Fibroblast of peridontal ligament (primary cell): ENCODE data around the gene NANOGP8.
"Not testable (repeated sequence)": the region's sequence is repeated elsewhere in the genome, so short reads cannot be mapped to it uniquely, and the experiment has no call there.

Experiments used
- DNase-seq: peaks from one replicate; pipeline ENCODE4 v3.0.0-alpha.2; 2010; ENCODE audit errors: extremely low read depth

The NANOGP8 gene

DNA sequence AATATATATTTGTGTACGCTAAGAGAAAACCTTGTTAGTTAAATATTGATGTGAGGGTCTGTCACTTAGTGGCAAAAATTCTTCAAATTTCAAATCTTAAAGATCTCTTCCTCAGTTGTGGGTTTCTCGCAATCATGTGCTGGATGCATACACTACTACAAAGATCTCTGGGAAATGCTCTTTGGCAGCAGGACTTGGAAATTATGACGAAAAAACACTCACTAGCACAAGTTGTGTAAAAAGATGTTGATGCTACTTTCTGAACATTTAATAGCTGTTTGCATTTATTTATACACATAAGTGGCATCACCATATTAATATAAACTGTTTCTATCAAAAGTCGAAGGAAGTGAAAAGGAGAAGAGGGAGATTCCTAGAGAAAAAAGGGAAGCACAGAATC, 10.8 kb upstream of the NANOGP8 start:
- no peak for DNase-seq

DNA sequence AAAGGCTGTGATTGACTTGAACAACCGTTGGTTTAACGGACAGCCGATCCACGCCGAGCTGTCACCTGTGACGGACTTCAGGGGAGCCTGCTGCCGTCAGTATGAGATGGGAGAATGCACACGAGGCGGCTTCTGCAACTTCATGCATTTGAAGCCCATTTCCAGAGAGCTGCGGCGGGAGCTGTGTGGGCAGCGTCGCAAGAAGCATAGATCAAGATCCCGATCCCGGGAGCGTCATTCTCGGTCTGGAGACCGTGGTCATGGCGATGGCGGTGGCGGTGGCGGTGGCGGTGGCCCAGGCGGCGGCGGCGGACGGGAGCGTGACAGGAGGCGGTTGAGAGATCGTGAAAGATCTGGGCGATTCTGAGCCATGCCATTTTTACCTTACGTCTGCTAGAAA, 7.8 kb upstream of the NANOGP8 start:
- DNase-seq, result no peak

DNA sequence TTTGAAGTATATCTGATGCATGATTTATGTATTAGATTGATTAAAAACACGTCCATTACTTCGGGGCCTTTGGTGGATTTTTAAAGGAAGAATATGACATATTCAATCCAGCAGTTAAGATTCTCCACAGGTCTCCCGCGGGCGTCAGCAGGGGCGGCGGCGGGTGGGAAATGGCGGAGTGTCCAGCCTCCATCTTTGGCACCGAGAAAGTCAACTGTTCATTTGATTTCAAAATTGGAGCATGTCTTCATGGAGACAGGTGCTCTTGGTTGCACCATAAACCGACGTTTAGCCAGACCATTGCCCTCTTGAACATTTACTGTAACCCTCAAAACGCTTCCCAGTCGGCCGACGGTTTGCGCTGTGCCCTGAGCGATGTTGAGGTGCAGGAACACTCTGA, 7.2 kb upstream of the NANOGP8 start:
- no peak for DNase-seq

DNA sequence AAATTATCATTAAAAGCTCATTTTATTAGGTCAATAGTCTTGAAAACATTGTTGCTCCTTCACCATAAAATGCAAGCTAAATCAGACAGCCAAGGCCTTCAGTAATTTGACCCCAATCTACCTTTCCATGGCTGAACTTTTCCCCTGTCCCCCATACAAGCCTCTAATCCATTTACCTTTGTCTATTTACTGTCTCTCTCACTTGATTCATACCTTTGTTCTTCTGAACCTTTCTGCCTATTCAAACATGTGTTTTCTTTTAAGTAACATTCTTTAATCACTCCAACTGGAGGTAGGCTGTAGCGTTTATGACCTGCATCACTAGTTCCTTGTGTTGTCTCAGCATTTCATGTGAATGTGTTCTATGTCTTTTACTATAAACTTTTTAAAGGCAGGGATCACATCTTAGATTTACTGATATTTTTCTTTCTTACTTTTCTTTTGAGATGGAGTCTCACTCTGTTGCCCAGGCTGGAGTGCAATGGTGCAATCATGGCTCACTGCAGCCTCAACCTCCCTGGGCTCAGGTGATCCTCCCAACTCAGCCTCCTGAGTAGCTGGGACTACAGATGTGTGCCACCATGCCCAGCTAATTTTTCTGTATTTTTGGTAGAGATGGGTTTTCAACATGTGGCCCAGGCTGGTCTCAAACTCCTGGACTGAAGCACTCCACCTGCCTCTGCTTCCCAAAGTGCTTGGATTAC, 5.2 kb upstream of the NANOGP8 start:
- no peak for DNase-seq

DNA sequence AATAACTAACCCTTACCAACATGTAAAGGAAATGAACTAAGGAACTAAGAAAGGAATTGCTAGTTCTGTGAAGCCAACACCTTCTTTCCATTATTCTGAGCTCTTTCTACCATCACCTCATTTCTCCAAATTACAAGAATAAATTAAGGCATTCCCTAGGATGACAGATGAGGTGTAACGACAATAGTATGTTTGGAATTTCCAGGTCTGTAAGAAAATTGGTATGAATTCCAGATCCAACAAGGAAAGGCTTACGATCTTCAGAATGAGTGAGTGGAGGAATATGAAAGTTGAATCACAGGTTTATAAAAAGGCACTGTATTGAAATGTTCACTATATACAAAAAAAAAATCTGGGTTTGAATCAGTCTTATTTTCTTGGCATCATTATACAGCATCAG, 4.5 kb upstream of the NANOGP8 start:
- no peak for DNase-seq

DNA sequence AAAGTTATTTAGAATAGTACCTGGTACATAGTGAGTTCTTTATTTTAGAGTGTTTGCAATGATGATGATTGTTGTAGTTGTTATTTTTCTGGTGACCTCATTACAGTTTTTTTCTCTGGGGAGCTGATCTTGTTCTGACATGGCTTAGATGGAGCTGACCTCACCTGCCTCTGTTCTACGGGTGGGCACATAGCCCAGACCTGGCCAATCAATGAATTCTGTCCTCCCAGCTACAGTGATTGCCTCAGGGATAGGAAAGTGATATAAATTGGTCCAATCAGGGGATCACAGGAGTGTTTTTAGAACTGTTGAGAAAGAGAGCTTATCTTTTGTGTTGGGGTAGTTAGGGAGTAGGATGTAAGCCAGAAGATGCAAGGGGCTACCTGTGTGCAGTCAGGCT, 3.2 kb upstream of the NANOGP8 start:
- no peak for DNase-seq

DNA sequence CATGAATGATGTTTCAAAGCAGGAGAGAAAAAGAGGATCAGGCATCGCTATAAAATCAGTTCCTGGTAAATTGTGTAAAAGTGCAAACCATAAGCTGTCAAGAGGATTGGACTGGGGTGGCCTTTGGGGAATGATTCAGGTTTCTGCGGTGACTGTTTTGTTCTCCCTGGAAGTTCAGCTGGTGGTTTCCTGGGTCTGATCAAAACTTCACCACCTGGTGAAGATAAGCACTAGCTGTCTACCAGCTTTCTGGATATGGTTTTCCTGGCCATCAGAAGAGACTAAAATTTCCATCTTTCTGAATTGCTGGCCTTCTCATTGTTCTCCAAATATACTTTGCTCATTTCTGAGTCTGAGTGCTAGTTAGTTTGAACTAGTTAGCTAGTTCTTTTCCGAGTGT, 2.7 kb upstream of the NANOGP8 start:
- no peak for DNase-seq

DNA sequence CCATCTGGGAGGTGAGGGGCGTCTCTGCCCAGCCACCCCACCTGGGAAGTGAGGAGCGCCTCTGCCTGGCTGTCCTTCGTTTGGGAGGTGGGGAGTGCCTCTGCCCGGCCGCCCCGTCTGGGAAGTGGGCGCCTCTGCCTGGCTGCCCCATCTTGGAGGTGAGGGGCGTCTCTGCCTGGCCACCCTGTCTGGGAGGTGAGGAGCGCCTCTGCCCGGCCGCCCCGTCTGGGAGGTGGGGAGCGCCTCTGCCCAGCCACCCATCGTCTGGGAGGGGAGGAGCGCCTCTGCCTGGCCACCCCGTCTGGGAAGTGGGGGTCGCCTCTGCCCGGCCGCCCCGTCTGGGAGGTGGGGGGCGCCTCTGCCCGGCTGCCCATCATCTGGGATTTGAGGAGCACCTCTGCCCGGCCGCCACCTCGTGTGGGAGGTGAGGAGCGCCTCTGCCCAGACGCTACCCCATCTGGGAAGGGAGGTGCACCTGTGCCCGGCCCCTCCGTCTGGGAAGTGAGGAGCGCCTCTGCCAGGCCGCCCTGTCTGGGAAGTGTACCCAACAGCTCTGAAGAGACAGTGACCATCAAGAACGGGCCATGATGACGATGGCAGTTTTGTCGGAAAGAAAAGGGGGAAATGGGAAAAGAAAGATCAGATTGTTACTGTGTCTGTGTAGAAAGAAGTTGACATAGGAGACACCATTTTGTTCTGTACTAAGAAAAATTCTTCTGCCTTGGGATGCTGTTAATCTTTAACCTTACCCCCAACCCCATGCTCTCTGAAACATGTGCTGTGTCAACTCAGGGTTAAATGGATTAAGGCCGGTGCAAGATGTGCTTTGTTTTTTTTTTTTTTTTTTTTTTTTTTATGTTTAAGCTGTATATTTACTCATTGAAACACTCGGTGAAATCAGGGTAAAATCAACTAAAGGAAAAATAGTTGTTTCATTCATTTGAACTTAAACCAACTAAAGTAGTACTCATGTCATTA, 2.4 kb downstream of the NANOGP8 start:
- DNase-seq, result not testable (repeated sequence)

DNA sequence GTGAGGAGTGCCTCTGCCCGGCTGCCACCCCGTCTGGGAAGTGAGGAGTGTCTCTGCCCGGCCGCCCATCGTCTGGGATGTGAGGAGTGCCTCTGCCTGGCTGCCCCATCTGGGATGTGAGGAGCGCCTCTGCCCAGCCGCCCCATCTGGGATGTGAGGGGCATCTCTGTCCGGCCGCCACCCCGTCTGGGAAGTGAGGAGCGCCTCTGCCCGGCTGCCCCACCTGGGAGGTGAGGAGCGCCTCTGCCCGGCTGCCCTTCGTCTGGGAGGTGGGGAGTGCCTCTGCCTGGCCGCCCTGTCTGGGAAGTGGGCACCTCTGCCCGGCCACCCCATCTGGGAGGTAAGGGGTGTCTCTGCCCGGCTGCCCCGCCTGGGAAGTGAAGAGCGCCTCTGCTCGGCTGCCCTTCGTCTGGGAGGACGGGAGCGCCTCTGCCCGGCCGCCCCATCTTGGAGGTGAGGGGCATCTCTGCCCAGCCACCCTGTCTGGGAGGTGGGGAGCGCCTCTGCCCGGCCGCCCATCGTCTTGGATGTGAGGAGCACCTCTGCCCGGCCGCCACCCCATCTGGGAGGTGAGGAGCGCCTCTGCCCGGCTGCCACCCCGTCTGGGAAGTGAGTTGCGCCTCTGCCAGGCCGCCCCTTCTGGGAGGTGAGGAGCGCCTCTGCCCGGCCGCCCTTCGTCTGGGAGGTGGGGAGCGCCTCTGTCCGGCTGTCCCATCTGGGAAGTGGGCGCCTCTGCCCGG, 3.3 kb downstream of the NANOGP8 start:
- DNase-seq, result not testable (repeated sequence)

DNA sequence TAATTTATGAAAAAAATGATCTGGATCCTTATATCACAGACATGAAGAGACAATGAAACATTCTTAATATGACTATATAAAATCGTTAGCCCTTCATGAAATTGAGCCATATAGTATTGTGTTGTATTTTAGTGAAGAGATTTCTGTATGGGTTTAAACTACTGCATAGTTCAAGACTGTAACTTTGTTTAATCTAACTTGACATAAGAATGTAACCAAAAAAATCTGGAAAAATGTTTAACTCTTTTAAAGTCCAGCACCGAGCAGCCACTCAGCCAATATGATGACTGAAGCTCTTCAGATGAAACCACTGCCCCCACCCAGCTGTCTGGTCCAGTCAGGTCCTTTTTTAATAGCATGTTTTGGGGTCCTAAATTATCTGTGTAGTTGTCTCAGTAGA, 4.9 kb downstream of the NANOGP8 start:
- DNase-seq, result peak; percentile 46

DNA sequence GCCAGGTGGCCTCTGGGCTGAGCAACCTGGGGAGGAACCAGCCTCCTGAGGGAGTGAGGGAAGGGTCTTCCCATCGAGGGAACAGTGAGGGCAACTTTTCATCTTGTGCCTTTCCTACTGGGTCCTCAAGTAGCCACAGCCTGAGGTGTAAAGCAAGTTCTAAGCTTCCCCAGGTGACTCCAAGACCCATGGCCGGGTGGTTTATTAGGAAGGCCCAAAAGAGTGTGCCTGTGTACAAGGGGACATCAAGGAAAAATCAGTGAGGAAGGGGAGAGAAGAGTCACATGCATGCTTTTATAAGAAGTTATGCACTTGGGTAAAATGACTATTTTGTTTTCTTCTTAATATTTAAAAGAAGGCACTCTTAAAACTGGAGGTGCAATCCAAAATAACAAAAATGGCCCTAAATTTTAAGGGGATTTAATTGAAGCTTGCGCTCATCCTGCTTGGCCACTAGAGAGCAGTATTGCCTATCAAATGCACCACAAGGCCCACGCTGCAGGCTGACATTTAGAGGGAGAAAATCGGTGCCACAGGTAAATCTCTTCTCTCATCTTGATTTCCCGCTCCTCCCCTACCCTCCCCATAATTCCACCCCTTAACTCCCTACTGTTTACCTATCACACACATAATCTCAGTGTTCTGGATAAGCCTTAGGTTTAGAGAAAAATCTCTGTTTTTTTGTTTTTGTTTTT, 6.7 kb downstream of the NANOGP8 start:
- DNase-seq, result peak; percentile 79

DNA sequence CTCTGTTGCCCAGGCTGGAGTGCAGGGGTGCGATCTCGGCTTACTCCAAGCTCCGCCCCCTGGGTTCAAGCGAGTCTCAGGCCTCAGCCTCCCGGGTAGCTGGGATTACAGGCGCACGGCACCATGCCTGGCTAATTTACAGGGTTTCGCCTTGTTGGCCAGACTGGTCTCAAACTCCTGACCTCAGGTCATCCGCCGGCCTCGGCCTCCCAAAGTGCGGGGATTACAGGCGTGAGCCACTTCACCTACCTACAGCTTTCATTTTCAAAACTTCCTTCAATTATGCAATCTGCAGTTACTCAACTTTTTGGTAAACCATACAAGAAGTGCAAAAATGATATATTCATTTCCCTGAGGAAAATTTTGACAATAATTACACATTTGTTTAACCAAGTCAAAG, 14.0 kb downstream of the NANOGP8 start:
- no peak for DNase-seq

DNA sequence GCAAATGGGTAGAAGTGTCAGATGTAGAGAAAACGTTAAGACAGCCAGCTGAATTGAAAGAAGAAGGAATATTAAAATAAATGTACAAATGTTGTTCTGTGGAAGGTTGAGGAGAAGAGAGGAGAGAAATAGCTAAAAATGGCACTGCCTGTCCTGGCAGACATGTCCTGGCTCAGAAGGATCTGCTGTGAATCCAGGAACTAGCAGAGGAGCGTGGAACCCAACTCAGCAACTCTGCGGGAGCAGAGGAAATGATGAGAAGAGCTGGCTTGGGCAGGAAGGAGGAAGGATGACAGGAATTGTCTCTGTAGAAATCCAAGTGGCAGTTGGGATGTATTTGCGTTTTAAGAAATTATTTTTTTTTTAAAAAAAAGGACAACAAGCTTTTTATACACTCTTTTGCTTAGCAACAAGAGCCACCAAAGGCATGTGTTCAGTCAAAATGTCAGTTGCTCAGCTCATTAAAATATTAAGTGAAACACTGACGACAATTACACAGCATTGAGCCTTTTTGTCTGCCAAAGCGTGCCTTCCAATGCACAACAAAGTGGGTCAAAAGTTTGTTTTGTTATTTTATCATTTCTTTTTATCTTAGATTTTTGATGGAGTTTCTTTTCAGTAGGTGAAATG, 16.1 kb downstream of the NANOGP8 start:
- DNase-seq, result no peak

DNA sequence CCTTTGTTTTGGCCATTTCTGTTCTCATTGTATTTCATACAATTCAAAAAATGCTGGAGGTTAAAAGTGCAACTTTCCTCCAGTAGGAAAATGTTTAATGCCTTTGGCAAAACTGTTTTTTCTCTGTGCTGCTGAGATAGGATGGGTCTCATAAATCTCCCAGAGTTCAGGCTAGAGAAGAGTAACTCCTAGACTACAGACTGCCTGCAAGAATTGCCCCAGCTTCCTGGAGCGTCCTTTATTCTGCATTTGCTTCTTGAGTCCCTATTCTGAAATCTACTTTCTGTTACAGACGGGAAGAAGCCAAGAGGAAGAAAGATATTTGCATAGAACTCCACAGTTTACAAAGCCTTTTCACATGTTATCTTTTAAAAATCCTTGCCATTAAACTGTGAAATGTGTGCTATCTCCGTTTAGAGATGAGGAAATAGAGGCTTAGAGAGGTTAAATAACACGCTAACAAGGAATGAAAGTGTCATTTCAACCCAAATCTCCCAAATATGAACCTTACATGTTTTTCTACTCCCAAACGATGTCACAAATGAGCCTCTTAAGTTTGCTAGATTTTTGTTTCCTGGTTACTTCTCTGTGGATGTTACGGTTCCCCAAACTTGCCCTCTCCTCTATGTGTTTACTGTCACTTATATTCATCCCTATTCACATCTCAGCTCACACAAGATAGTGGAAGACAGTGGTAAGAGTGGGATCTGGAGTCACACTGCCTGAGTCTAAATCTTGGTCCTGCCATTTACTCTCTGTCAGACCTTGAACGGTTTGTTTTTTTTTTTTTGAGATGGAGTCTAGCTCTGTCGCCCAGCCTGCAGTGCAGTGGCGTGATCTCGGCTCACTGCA, 17.4 kb downstream of the NANOGP8 start:
- peak; percentile 25 for DNase-seq

DNA sequence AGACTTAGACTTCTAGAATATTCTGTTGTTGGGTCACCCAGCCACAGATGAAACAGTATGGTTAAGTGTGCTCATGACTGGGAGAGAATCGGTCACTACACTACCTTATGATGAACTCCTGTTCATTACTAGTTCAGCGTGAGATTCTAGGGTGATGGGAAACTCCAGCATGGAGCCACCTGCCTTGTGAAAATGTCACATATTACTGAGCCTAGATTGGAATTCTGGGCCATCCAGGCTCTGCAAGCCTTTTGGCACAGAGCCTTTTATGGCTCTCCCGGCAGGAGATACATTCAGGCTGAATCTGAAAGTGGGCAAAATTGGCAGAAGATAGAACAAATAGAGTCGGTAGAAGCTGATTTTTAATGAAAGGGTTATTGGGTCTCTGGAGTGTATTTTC, 19.0 kb downstream of the NANOGP8 start:
- DNase-seq, result no peak

DNA sequence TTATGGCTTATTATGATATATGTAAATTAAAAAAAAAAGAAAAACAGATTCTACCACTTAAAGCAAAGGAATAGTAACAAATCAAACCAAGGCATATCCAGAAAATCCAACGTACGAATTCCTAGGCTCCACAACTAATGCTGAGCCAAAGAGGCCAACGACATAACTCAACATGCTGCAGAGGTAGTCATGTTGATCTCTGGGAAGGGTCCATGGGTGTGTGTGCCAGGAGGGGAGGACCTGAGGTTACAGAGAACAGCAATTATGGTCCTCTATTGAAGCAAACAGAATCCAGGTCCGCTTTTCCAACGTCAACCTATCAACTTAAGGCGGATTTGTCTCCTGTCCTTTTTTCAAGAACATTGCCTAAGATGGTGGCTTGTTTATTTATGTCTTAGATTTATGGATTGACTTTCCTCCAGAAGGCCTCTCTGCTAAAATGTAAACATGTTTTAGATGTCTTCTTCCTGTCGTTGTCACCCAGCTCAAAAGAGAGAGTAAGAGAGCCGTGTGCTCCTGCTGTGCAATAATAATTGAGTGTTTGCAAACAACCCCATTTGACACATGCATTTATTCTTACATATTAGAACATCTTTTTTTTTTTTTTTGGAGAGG, 20.4 kb downstream of the NANOGP8 start:
- DNase-seq, result no peak

DNA sequence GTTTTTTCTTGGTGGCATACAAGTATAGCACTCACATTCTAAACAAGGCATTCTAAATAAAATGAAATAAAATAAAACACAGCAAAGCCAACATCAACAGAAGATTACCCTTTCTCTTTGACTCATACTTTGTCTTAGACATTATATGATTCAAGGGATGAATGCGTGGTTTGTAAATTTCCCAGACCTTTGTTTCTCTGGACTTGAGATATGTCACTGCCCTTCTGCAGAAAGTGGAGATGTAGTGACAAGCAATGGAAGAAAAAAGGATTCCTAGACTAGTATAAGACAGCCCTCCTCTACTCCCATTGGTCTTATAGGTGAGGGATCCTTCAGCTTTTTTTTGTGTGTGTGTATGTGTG, 22.4 kb downstream of the NANOGP8 start:
- DNase-seq, result no peak

DNA sequence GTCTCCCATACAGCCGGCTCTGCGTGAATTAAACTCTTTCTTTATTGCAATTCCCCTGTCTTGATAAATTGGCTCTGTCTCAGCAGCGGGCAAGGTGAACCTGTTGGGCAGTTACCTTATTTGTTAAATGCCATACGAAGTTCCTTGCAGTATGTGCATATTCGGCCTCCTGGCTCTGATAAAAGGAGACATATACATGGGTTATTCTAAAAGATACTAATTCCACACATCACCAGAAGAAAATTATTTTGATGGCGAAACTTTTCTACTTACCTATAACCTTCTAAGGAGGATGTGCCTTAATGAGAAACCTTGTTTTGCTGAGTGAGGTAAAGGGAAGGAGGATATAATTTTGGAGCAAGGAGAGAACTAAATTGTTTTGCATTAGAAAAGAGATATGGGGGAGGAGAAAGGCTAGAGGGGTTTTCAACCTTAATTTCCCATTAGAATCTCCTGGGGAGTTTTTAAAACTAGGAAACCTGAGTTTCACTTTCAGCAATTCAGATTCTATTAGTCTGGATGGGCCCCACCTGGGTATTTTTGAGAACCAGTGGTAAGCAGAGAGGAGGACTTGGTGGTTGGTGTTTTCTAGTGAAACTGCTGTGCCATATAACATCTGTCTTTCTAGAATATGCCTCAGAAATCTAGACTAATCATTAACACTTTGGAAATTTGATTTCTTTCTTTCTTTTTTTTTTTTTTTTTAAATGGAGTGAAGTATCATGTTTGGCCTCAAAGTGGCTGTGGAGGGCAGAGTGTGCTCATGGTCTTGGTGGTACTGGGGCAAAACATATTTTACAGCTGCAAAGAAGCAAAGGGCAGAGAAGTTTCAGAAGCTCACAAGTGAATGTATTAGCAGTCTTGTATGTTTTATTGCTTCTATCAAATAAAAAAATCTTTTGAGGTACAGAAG, 23.0 kb downstream of the NANOGP8 start:
- DNase-seq, result no peak
